HG03521 (cell line): ENCODE data around the gene ALDH16A1.
"Not testable (repeated sequence)": the region's sequence is repeated elsewhere in the genome, so short reads cannot be mapped to it uniquely, and the experiment has no call there.

Source experiments
- ATAC-seq: cut with Tn5 transposase; IDR thresholded peaks from one replicate; pipeline ENCODE4 v1.9.1; 2021; ENCODE audit warnings: mild to moderate bottlenecking, moderate library complexity; ENCODE audit not compliant: unreplicated experiment

Gene ALDH16A1

GRCh38 chr19:49461656-49462055, 8.6 kb downstream of the ALDH16A1 start:
- ATAC-seq, result no peak

DNA sequence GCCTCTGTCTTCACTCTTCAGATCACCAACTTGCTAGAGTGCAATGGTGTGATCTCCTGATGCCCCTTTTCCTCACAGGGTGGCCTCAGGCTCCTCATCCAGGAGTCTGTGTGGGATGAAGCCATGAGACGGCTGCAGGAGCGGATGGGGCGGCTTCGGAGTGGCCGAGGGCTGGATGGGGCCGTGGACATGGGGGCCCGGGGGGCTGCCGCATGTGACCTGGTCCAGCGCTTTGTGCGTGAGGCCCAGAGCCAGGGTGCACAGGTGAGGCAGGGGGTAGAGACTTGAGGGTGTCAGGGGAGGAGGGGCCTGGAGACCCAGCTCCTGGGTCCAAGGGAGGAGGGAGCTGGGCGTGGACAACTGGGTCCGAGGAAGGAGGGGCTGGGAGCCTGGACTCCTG, 9.5 kb downstream of the ALDH16A1 start:
- ATAC-seq, result no peak

DNA sequence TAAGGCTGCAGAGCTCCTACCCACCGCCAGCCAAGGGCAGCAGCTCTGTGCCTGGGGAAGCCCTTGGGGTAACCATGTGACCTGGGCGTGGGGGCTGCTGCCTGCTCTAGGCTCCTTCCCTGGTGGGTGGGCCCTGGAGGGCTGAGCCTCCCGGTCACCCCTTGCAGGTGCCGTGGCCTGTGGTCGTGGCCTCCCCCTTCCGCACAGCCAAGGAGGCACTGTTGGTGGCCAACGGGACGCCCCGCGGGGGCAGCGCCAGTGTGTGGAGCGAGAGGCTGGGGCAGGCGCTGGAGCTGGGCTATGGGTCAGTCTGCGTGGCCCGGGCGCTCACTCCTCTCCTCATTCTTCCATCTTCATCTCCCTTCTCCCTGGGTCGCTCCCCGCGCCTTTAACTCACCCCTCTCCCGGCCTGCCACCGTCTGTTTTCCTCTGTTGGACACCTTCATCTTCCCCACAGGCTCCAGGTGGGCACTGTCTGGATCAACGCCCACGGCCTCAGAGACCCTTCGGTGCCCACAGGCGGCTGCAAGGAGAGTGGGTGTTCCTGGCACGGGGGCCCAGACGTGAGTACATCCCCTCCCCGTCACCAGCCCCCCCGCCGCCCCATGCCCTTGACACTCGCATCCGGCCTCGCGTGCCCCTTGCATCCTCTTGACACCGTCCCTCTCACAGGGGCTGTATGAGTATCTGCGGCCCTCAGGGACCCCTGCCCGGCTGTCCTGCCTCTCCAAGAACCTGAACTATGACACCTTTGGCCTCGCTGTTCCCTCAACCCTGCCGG, 11.1 kb downstream of the ALDH16A1 start:
- no peak for ATAC-seq

DNA sequence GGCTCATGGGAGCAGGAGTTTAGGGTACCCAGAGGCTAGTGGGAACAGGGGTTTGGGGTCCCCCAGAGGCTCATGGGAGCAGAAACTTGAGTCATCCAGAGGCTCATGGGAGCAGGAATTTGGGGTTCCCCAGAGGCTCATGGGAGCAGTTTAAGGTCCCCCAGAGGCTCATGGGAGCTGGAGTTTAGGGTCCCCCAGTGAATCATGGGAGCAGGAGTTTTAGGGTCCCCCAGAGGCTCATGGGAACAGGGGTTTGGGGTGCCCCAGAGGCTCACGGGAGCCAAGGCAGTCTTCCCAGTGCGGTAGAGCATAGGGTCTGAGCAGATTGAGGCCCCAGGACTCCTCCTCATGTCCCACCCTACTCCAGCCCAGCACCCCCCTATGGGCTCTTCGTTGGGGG, 12.3 kb downstream of the ALDH16A1 start:
- ATAC-seq, result no peak

- no peak for ATAC-seq
These were observed 15.2 kb downstream of the ALDH16A1 start for GRCh38 chr19:49468199-49468598.

GRCh38 chr19:49468746-49469447, 15.9 kb downstream of the ALDH16A1 start:
- peak; percentile 56 for ATAC-seq

GRCh38 chr19:49469828-49470614, 17.0 kb downstream of the ALDH16A1 start:
- peak; percentile 38 for ATAC-seq

DNA sequence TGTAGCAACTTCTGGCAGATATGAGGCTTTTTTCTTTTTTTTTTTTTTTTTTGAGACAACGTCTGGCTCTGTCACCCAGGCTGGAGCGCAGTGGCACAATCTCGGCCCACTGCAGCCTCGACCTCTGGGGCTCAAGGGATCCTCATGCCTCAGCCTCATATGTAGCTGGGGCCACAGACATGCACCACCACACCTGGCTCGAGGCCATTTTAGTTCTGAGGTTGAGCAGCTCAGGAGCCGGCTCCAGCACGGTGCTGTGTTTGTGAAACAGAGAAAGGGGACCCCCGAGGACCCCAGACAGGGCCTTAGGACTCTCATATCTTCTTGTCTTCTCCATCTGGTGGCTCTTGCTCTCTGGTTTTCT, 17.6 kb downstream of the ALDH16A1 start:
- no peak for ATAC-seq

DNA sequence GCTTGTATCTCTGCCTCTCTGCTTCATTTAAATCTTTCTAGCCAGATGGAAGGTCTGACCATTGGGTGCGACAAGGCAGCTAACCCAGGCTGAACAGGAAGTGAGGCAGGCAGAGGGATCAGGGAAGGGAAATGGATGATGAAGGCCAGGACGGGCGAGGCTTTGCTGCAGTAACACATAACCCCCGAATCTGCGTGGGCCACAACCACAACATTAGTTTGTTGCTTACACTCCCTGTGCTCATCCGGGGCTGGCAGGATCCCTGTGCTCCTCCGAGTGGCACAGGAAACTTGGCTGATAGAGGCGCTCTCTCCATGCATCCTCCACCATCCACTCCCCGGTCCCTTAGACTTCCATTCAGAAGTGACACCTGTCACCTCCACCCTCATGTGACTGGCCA, 19.9 kb downstream of the ALDH16A1 start:
- ATAC-seq, result no peak

DNA sequence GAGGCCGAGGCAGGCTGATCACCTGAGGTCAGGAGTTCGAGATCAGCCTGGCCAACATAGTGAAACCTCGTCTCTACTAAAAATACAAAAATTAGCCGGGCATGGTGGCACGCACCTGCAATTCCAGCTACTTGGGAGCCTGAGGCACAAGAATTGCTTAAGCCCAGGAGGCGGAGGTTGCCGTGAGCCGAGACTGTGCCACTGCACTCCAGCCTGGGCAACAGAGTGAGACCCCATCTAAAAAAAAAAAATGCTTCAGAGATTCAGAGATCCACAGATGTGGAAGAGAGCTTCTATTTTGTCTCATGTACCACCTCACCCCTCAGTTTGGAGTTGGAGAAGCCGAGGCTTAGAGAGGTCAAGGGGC, 20.5 kb downstream of the ALDH16A1 start:
- not testable (repeated sequence) for ATAC-seq

DNA sequence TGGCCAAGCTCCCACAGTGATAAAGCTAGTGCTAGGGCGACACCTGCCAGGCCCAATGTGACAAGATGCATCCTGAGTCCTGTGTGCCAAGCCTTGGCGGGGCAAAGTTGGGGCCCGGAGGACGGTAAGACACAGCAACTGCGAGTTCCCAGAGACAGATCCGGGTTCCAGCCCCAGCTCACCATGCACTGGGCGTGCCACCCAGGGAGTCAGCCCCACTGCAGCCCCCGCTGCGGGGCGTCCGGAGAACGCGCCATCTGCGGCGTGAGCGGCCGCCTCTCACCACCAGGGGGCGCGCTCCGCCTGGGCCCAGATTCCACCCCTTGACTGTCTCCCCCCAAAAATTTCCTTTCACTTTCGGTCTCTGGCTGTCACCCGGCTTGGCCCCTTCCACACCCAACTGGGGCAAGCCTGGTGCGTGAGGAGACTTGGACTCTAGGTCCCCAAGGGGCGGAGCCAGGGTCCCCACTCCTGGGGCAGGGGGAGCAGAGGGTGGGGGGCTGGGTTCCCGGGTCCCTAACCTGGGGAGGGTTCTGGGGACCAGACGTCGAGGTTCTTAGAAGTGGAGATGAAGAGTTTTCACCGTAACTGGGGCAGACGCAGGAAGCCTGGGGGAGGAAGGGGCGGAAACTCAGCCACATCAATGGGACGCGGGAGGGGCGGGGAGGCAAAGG, 21.0 kb downstream of the ALDH16A1 start, which contains the start of gene FLT3LG:
Gene FLT3LG, plus strand, starts transcription at position 348 of the 674 bp plus-strand sequence. CDS start 425 bp downstream, outside the sequence.
- ATAC-seq, result peak; percentile 43

DNA sequence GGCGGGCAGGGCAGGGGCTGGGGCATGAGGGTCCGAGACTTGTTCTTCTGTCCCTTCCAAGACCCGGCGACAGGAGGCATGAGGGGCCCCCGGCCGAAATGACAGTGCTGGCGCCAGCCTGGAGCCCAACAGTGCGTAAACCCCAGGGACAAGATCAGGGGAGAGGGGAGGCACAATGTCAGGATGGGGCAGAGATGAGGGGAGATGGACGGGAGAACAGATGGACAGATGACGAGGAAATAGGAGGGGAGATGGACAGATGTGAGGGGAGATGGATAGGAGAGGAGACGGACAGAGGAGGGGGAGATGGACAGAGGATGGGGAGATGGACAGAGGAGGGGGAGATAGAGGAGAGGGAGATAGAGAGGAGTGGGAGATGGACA, 21.5 kb downstream of the ALDH16A1 start:
- ATAC-seq, result peak; percentile 2

GRCh38 chr19:49475191-49475917, 22.3 kb downstream of the ALDH16A1 start:
- no peak for ATAC-seq

DNA sequence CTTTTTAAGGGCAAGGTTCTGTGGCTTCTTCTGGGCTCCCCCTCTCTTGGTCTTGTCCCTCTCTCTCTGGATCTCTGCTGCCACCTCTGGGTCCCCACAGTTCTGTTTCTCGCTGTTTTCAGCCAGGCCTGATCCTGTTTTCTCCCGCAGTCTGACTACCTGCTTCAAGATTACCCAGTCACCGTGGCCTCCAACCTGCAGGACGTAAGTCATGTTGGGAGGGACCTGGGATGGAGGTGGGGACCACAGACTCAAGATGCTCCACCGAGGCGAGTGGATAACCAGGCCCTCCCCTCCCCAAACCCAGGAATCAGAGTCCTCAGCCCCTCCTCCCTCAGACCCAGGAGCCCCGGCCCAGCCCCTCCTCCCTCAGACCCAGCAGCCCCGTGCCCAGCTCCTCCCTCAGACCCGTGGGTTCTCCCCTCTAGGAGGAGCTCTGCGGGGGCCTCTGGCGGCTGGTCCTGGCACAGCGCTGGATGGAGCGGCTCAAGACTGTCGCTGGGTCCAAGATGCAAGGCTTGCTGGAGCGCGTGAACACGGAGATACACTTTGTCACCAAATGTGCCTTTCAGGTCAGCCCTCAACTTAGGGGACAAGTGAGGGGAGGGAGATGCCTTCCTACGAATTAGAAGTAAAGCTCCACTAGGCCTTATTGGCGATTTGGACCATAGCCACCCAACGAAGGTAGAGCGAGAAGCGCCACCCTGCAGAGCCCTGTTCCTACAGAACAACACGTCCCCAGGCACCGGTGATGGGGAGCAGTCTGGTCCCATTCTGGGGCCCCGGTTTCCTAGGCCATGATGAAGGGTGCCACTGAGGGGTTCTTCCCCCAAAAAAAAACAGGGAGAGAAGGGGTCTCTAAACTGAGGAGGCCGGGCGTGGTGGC, 23.2 kb downstream of the ALDH16A1 start:
- ATAC-seq, result no peak

- no peak for ATAC-seq
These were observed 27.1 kb downstream of the ALDH16A1 start for GRCh38 chr19:49479975-49480628.

DNA sequence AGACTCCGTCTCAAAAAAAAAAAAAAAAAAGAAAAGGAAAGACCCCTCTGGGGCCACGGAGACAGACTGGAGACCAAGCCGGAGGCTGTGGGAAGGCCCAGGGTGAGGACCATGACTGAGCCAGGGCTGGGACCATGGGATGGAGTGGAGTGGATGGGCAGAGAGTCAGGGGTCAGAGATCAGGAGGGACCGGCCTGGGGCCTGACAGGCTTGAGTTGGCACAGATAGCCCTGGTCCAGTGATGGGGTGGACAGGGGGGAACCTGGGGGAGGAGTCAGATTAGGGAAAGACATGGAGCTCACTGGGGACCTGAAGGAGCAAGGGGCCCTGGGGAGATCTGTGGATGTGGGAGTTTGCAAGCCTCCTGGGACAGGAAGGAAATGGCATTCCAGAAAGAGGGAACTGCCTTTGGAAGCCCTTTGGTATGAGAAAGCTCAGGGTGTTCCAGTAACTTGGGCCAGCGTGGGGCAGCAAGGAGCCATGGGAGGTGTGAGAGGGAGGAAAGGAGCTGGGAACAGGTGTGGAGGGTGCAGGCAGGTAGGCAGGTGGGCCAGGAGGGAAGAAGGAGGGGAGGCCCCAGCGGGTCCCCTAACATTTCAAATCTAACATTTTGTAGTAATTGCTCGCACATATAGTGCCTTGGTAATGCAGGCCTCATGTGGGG, 28.1 kb downstream of the ALDH16A1 start:
- ATAC-seq, result no peak

GRCh38 chr19:49486232-49486631, 33.2 kb downstream of the ALDH16A1 start:
- no peak for ATAC-seq

DNA sequence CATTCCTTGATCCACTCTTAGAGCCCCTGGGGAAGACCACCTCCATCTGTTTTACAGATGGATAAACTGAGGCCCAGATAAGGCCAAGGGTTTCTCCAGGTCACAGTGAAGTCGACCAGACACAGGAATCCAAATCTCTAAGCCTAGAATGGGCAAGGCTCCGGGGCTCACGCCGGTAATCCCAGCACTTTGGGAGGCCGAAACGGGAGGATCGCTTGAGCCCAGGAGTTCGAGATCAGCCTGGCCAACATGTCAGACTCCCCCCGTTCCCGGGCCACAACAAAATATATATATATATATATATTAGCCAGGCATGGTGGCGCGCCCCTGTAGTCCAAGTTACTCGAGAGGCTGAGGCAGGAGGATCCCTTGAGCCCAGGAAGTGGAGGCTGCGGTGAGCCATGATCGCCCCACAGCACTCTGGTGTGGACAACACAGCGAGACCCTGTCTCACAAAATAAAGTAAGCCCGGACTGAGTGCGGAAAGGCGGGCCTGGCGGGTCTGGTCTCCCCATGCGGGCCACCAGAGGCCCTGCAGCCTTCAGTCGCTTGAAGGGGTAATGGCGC, 33.8 kb downstream of the ALDH16A1 start:
- ATAC-seq, result no peak
